Measurements from ENCODE around the gene SH3D19. TPM values are rescaled to one million over a fixed set of nuclear protein-coding genes. Genes with fewer than 3 reads are reported as not detected.

The SH3D19 gene
- total RNA-seq, 2 experiments from 2014 or later = not detected

DNA sequence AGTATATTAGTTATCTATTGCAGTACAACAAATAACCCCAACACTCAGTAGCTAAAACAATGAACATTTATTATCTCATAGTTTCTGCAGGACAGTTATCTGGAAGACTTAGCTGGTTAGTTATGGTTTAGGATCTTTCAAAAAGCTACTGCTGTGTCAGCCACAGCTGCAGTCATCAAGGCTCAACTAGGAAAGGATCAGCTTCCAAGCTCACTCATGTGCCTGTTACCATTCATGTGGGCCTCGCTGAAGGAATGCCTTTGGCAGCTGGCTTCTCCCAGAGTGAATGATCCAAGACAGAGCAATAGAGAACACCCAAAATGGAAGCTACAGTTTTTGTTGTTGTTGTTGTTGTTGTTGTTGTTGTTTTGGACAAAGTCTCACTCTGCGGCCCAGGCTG is 62.0 kb downstream of the SH3D19 start:
- no TSS peak for BruUV-seq (replicated peaks)
- ChIA-PET CTCF (ENCODE audit: unreplicated experiment) (interaction anchor here (0.5 kb wide), 1 partner anchor 93 kb away, joined by 3 read pairs; no protein-coding TSS in a partner anchor), POLR2A (interaction anchor here (0.6 kb wide), 1 partner anchor 35 kb away, joined by 3 read pairs; no protein-coding TSS in a partner anchor)
- no peak for DNase-seq (ENCODE audit: low spot score)
- no peaks in the 10 kb centered on the region for H3K36me3 ChIP-seq (ENCODE audit: insufficient read depth, low read length)
- no peaks in the 10 kb centered on the region for H3K9me3 ChIP-seq (ENCODE audit: low read length)
- no peak overlapping the region for H3K4me2 ChIP-seq (ENCODE audit: low read length)
- no peak overlapping the region for H3K4me3 ChIP-seq (ENCODE audit: low read depth, low read length, poor library complexity, severe bottlenecking)
- no peaks in the 10 kb centered on the region for H3K4me1 ChIP-seq (ENCODE audit: insufficient read depth, low read length, poor library complexity, severe bottlenecking)
- no peak overlapping the region for H2AFZ ChIP-seq (ENCODE audit: low read length)
- intact Hi-C loops (cut with micrococcal nuclease; ENCODE audit: unreplicated experiment) = no loop called here
- H3K79me2 ChIP-seq (ENCODE audit: insufficient read depth, low read depth, low read length) = no peaks in the 10 kb centered on the region
- no peaks in the 10 kb centered on the region for H3K9me2 ChIP-seq (ENCODE audit: insufficient read depth, low read length)
- no peak for TF ChIP-seq EZH2phosphoT487 (IDR thresholded peaks at IDR 0.05; ENCODE audit: borderline replicate concordance, low read depth, low read length)
- TF ChIP-seq, protein P1, sequence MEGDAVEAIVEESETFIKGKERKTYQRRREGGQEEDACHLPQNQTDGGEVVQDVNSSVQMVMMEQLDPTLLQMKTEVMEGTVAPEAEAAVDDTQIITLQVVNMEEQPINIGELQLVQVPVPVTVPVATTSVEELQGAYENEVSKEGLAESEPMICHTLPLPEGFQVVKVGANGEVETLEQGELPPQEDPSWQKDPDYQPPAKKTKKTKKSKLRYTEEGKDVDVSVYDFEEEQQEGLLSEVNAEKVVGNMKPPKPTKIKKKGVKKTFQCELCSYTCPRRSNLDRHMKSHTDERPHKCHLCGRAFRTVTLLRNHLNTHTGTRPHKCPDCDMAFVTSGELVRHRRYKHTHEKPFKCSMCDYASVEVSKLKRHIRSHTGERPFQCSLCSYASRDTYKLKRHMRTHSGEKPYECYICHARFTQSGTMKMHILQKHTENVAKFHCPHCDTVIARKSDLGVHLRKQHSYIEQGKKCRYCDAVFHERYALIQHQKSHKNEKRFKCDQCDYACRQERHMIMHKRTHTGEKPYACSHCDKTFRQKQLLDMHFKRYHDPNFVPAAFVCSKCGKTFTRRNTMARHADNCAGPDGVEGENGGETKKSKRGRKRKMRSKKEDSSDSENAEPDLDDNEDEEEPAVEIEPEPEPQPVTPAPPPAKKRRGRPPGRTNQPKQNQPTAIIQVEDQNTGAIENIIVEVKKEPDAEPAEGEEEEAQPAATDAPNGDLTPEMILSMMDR (conservative IDR thresholded peaks at IDR 0.05; ENCODE audit: low read length) = no peak
- no peaks in the 10 kb centered on the region for H4K20me1 ChIP-seq (ENCODE audit: insufficient read depth, low read length)
- H3K27ac ChIP-seq (ENCODE audit: low read depth, low read length, poor library complexity, severe bottlenecking) = no peak overlapping the region

DNA sequence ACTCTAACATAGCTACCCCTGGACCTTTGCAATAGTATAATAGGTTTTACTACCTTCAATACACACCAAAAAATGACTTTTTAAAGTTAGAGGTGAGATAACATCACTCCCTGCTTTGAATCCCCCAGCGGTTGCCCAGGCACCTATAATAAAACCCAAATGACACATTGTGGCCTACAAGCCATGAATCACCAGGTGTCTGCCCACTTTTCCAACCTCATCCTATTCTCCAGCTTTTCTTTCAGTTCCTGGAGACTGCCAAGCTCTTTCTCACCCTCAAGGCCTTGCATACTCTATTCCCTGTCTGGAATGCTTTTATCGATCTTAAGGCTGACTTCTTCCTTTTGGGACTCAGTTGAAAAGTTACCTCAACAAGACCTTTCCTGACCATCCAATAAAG is 64.9 kb downstream of the SH3D19 start:
- no peak for TF ChIP-seq EZH2phosphoT487 (IDR thresholded peaks at IDR 0.05; ENCODE audit: borderline replicate concordance, low read depth, low read length)
- TF ChIP-seq, protein P1 (conservative IDR thresholded peaks at IDR 0.05; ENCODE audit: low read length) = no peak

DNA sequence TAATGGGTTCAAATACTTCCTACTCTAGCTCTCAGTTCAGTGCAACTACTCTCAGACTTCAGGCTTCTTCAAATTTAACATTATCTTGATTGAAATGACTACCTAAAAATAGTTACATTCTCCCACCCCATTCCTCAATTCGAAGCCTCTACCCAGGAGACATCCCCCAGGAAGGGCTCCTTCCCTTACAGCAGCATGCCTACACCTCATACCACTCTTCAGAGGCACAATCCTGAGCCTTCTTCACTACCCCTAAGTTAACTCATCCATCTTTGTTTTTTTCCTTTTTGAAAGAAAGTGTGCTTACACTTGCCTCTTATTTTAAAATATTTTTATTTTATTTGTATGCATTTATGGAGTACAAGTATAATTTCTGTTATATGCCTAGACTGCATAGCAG is 65.7 kb downstream of the SH3D19 start:
- Histone ChIP-seq H3K9me2 (ENCODE audit: insufficient read depth, low read length) (no peaks in the 10 kb centered on the region), H2AFZ (ENCODE audit: low read length) (no peak overlapping the region), H3K79me2 (ENCODE audit: insufficient read depth, low read depth, low read length) (no peaks in the 10 kb centered on the region), H4K20me1 (ENCODE audit: insufficient read depth, low read length) (no peaks in the 10 kb centered on the region), H3K27ac (ENCODE audit: low read depth, low read length, poor library complexity, severe bottlenecking) (no peak overlapping the region), H3K9me3 (ENCODE audit: low read length) (no peaks in the 10 kb centered on the region), H3K4me1 (ENCODE audit: insufficient read depth, low read length, poor library complexity, severe bottlenecking) (no peaks in the 10 kb centered on the region), H3K36me3 (ENCODE audit: insufficient read depth, low read length) (no peaks in the 10 kb centered on the region), H3K4me3 (ENCODE audit: low read depth, low read length, poor library complexity, severe bottlenecking) (no peak overlapping the region), H3K4me2 (ENCODE audit: low read length) (no peak overlapping the region)
- BruUV-seq (replicated peaks) = no TSS peak
- no peak for DNase-seq (ENCODE audit: low spot score)
- intact Hi-C loops (cut with micrococcal nuclease; ENCODE audit: unreplicated experiment) = no loop called here
- CTCF ChIA-PET (ENCODE audit: unreplicated experiment) = no interaction called here
- no peak for TF ChIP-seq EZH2phosphoT487 (IDR thresholded peaks at IDR 0.05; ENCODE audit: borderline replicate concordance, low read depth, low read length)
- TF ChIP-seq, protein P1 (conservative IDR thresholded peaks at IDR 0.05; ENCODE audit: low read length) = no peak
- POLR2A ChIA-PET = no interaction called here

More for the DNA sequence above, 64.9 kb downstream of the SH3D19 start:
- no peak overlapping the region for H3K4me2 ChIP-seq (ENCODE audit: low read length)
- H3K9me3 ChIP-seq (ENCODE audit: low read length) = no peaks in the 10 kb centered on the region
- no peak overlapping the region for H2AFZ ChIP-seq (ENCODE audit: low read length)
- H3K9me2 ChIP-seq (ENCODE audit: insufficient read depth, low read length) = no peaks in the 10 kb centered on the region
- ChIA-PET CTCF (ENCODE audit: unreplicated experiment) (no interaction called here), POLR2A (no interaction called here)
- DNase-seq (ENCODE audit: low spot score) = no peak
- H3K4me3 ChIP-seq (ENCODE audit: low read depth, low read length, poor library complexity, severe bottlenecking) = no peak overlapping the region
- intact Hi-C loops (cut with micrococcal nuclease; ENCODE audit: unreplicated experiment) = no loop called here
- H3K4me1 ChIP-seq (ENCODE audit: insufficient read depth, low read length, poor library complexity, severe bottlenecking) = no peaks in the 10 kb centered on the region
- no peaks in the 10 kb centered on the region for H4K20me1 ChIP-seq (ENCODE audit: insufficient read depth, low read length)
- no peaks in the 10 kb centered on the region for H3K79me2 ChIP-seq (ENCODE audit: insufficient read depth, low read depth, low read length)
- no TSS peak for BruUV-seq (replicated peaks)
- no peaks in the 10 kb centered on the region for H3K36me3 ChIP-seq (ENCODE audit: insufficient read depth, low read length)
- no peak overlapping the region for H3K27ac ChIP-seq (ENCODE audit: low read depth, low read length, poor library complexity, severe bottlenecking)

Measured in OCI-LY7 (cell line).